ENCODE results near the gene POU2F2. TPM values are rescaled to one million over a fixed set of nuclear protein-coding genes. Genes with fewer than 3 reads are reported as not detected.

Gene POU2F2
- total and polyA plus RNA-seq, 11 donors, result 0.16 to 10.1 (median 0.61) TPM

- no peak overlapping the region for H3K27ac ChIP-seq
- ATAC-seq, result peak in 3 of 4 donors; percentile 41 to 53 (median 51)
- 41 to 54% (median 47%) methylated on average over 5 to 10 of the region's 10 CpGs for WGBS, 4 donors
- H3K4me3 ChIP-seq, result no peak overlapping the region
- H3K27me3 ChIP-seq, result peaks cover 0 to 25% (median 12%) of the 10 kb centered on the region in 9 donors
- intact Hi-C loops (cut with DNase I), result loop anchor here in 1 of 10 donors (2.0 kb wide), 1 partner anchor 91 kb away; no protein-coding TSS in a partner anchor
- DNase-seq, result no peak
- H3K36me3 ChIP-seq, result peaks cover 0 to 22% (median 0%) of the 10 kb centered on the region in 9 donors
- TF ChIP-seq CTCF (IDR thresholded peaks at IDR 0.05), result no peak
- TF ChIP-seq POLR2A (IDR thresholded peaks at IDR 0.05), result no peak
- H3K4me1 ChIP-seq, result peaks cover 0 to 34% (median 0%) of the 10 kb centered on the region in 12 donors
- no peaks in the 10 kb centered on the region for H3K9me3 ChIP-seq
These were observed 40.5 kb downstream of the POU2F2 start for GRCh38 chr19:42091742-42092141.

DNA sequence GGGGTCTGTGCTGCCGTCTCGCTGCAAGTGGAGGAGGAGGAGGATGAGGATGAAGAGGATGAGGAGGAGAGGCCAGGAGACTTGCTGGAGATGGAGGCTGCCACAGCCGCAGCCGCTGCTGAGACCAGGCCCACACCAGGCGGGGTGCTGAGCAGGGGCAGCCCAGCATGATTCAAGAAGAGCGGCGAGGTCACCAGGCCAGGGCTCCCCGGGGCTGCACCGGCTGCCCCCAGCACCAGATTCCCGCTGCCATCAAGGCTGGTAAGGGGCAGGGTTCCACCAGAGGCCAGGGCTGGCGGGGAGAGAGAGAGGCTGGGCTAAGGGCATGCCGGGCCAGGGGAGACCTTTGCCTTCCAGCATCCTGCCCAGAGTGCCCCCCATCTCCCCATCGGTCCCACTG lies 40.9 kb downstream of the POU2F2 start:
- 87 to 93% (median 89%) methylated on average over 12 to 13 of the region's 13 CpGs for WGBS, 4 donors
- intact Hi-C loops (cut with DNase I), result loop anchor here in 1 of 10 donors (2.0 kb wide), 1 partner anchor 90 kb away; no protein-coding TSS in a partner anchor
- TF ChIP-seq CTCF (IDR thresholded peaks at IDR 0.05), result no peak
- TF ChIP-seq POLR2A (IDR thresholded peaks at IDR 0.05), result no peak
- Histone ChIP-seq H3K27me3 (peaks cover 0 to 20% (median 7%) of the 10 kb centered on the region in 9 donors), H3K36me3 (peaks cover 0 to 22% (median 0%) of the 10 kb centered on the region in 9 donors), H3K4me3 (no peak overlapping the region), H3K27ac (no peak overlapping the region), H3K9me3 (no peaks in the 10 kb centered on the region), H3K4me1 (peaks cover 0 to 34% (median 0%) of the 10 kb centered on the region in 12 donors)
- no peak for ATAC-seq
- no peak for DNase-seq

DNA sequence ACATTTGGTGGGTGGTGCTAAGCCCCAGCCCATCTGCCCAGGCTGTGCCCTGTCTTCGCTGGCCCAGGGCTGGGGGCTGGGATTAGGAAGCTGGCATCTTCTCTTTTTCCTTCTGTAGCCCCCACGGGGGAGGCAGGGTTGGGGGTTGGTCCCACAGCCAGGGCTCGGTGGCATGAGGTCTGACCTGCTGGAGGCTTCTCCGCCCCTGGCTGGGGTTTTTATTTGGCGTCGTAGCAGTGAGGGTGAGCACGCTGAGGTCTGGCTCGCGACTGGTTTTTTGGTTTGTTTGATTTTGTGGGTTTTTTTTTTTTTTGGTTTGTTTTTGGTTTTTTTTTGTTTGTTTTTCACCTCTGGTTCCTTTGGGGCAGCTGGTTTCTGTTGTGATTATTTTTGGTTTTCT lies 41.6 kb downstream of the POU2F2 start:
- no peak for ATAC-seq
- peaks cover 0 to 34% (median 0%) of the 10 kb centered on the region in 12 donors for H3K4me1 ChIP-seq

More for the DNA sequence above, 41.6 kb downstream of the POU2F2 start:
- no peak for DNase-seq
- intact Hi-C loops (cut with DNase I), result loop anchor here in 1 of 10 donors (2.0 kb wide), 1 partner anchor 90 kb away; no protein-coding TSS in a partner anchor
- Histone ChIP-seq H3K27me3 (peaks cover 0 to 14% (median 2%) of the 10 kb centered on the region in 9 donors), H3K36me3 (peaks cover 0 to 22% (median 0%) of the 10 kb centered on the region in 9 donors), H3K27ac (no peak overlapping the region), H3K4me3 (no peak overlapping the region), H3K9me3 (no peaks in the 10 kb centered on the region)
- 73 to 87% (median 82%) methylated on average over 9 of the region's 9 CpGs for WGBS, 4 donors
- no peak for TF ChIP-seq CTCF (IDR thresholded peaks at IDR 0.05)
- no peak for TF ChIP-seq POLR2A (IDR thresholded peaks at IDR 0.05)
